Skeletal muscle satellite cell (primary cell): ENCODE measurements around the gene MUC6.

Experiments
- H3K27me3 ChIP-seq: 2 replicates; pipeline ENCODE4 v1.7.0; 2013; ENCODE audit warnings: low read length; ENCODE audit not compliant: control insufficient read depth, insufficient read depth
- H3K36me3 ChIP-seq: 2 replicates; pipeline ENCODE4 v1.7.0; 2013; ENCODE audit warnings: mild to moderate bottlenecking, control low read depth, low read length; ENCODE audit not compliant: insufficient read depth
- H3K4me1 ChIP-seq: 2 replicates; pipeline ENCODE4 v1.7.0; 2013; ENCODE audit warnings: low read length; ENCODE audit not compliant: control insufficient read depth, insufficient read depth
- H3K4me2 ChIP-seq: 2 replicates; pipeline ENCODE4 v1.7.0; 2013; ENCODE audit warnings: mild to moderate bottlenecking, low read length
- H3K4me3 ChIP-seq: 2 replicates; pipeline ENCODE4 v1.7.0; 2013; ENCODE audit warnings: low read length
- H3K9ac ChIP-seq: 2 replicates; pipeline ENCODE4 v1.7.0; 2013; ENCODE audit warnings: mild to moderate bottlenecking, low read depth, low read length, moderate library complexity
- H3K9me3 ChIP-seq: replicated peaks from 2 replicates; pipeline ENCODE4 v1.7.0; 2013; ENCODE audit warnings: mild to moderate bottlenecking, control low read depth, low read length

Gene MUC6

GRCh38 chr11:1047595-1048156, 11.2 kb upstream of the MUC6 start:
- Histone ChIP-seq H3K36me3 (no peaks in the 10 kb centered on the region), H3K4me2 (no peak overlapping the region), H3K27me3 (peaks cover 44% of the 10 kb centered on the region), H3K4me3 (no peak overlapping the region), H3K4me1 (no peaks in the 10 kb centered on the region), H3K9ac (no peak overlapping the region), H3K9me3 (no peaks in the 10 kb centered on the region)

- no peak overlapping the region for H3K4me3 ChIP-seq
- peaks cover 42% of the 10 kb centered on the region for H3K27me3 ChIP-seq
- H3K4me1 ChIP-seq, result peaks cover 4% of the 10 kb centered on the region
- no peak overlapping the region for H3K9ac ChIP-seq
- H3K4me2 ChIP-seq, result no peak overlapping the region
- no peaks in the 10 kb centered on the region for H3K9me3 ChIP-seq
- no peaks in the 10 kb centered on the region for H3K36me3 ChIP-seq
Observed at GRCh38 chr11:1044160-1044559, 7.6 kb upstream of the MUC6 start.

- Histone ChIP-seq H3K4me2 (no peak overlapping the region), H3K9ac (no peak overlapping the region), H3K4me1 (peaks cover 4% of the 10 kb centered on the region), H3K36me3 (no peaks in the 10 kb centered on the region), H3K9me3 (no peaks in the 10 kb centered on the region), H3K4me3 (no peak overlapping the region), H3K27me3 (peaks cover 37% of the 10 kb centered on the region)
Observed at GRCh38 chr11:1043563-1044096, 7.1 kb upstream of the MUC6 start.

- no peak overlapping the region for H3K4me3 ChIP-seq
- peaks cover 4% of the 10 kb centered on the region for H3K4me1 ChIP-seq
- H3K9ac ChIP-seq, result no peak overlapping the region
- no peaks in the 10 kb centered on the region for H3K9me3 ChIP-seq
- H3K4me2 ChIP-seq, result no peak overlapping the region
- H3K36me3 ChIP-seq, result no peaks in the 10 kb centered on the region
- peaks cover 32% of the 10 kb centered on the region for H3K27me3 ChIP-seq
Observed at GRCh38 chr11:1042626-1043562, 6.4 kb upstream of the MUC6 start.

- no peak overlapping the region for H3K4me3 ChIP-seq
- H3K27me3 ChIP-seq, result peaks cover 27% of the 10 kb centered on the region
- no peaks in the 10 kb centered on the region for H3K36me3 ChIP-seq
- no peaks in the 10 kb centered on the region for H3K9me3 ChIP-seq
- peaks cover 4% of the 10 kb centered on the region for H3K4me1 ChIP-seq
- no peak overlapping the region for H3K4me2 ChIP-seq
- no peak overlapping the region for H3K9ac ChIP-seq
Observed at GRCh38 chr11:1041936-1042608, 5.6 kb upstream of the MUC6 start.

GRCh38 chr11:1041471-1041870, 5.0 kb upstream of the MUC6 start:
- H3K9ac ChIP-seq, result no peak overlapping the region
- no peaks in the 10 kb centered on the region for H3K9me3 ChIP-seq
- H3K27me3 ChIP-seq, result peaks cover 29% of the 10 kb centered on the region
- H3K4me3 ChIP-seq, result no peak overlapping the region
- H3K4me2 ChIP-seq, result no peak overlapping the region
- H3K4me1 ChIP-seq, result peaks cover 4% of the 10 kb centered on the region
- no peaks in the 10 kb centered on the region for H3K36me3 ChIP-seq

- Histone ChIP-seq H3K9ac (no peak overlapping the region), H3K4me3 (no peak overlapping the region), H3K27me3 (peaks cover 32% of the 10 kb centered on the region), H3K4me2 (no peak overlapping the region), H3K4me1 (peaks cover 4% of the 10 kb centered on the region), H3K9me3 (no peaks in the 10 kb centered on the region), H3K36me3 (no peaks in the 10 kb centered on the region)
Observed at GRCh38 chr11:1041149-1041467, 4.6 kb upstream of the MUC6 start.

GRCh38 chr11:1040428-1041148, 4.1 kb upstream of the MUC6 start:
- H3K4me1 ChIP-seq, result peaks cover 4% of the 10 kb centered on the region
- H3K4me3 ChIP-seq, result no peak overlapping the region
- H3K9me3 ChIP-seq, result no peaks in the 10 kb centered on the region
- no peak overlapping the region for H3K9ac ChIP-seq
- no peaks in the 10 kb centered on the region for H3K36me3 ChIP-seq
- peaks cover 38% of the 10 kb centered on the region for H3K27me3 ChIP-seq
- no peak overlapping the region for H3K4me2 ChIP-seq

- Histone ChIP-seq H3K4me2 (no peak overlapping the region), H3K4me1 (peaks cover 4% of the 10 kb centered on the region), H3K4me3 (no peak overlapping the region), H3K9ac (no peak overlapping the region), H3K27me3 (peaks cover 45% of the 10 kb centered on the region), H3K36me3 (no peaks in the 10 kb centered on the region), H3K9me3 (no peaks in the 10 kb centered on the region)
Observed at GRCh38 chr11:1039481-1040427, 3.2 kb upstream of the MUC6 start.

- Histone ChIP-seq H3K27me3 (peaks cover 48% of the 10 kb centered on the region), H3K9me3 (no peaks in the 10 kb centered on the region), H3K36me3 (no peaks in the 10 kb centered on the region), H3K9ac (no peak overlapping the region), H3K4me1 (peaks cover 4% of the 10 kb centered on the region), H3K4me3 (no peak overlapping the region), H3K4me2 (no peak overlapping the region)
Observed at GRCh38 chr11:1038921-1039320, 2.4 kb upstream of the MUC6 start.
